Measurements from ENCODE around the gene PRRX2. TPM values are rescaled to one million over a fixed set of nuclear protein-coding genes. Genes with fewer than 3 reads are reported as not detected.

PRRX2 gene
- total RNA-seq, 1 experiment from 2014 or later: 12.7 TPM

GRCh38 chr9:129677456-129677855 is 12.0 kb downstream of the PRRX2 start:
- Histone ChIP-seq H3K27me3 (replicated peaks; ENCODE audit: insufficient read depth, low read depth, low read length, poor library complexity) (no peaks in the 10 kb centered on the region), H3K9me3 (ENCODE audit: low read depth, low read length, poor library complexity, severe bottlenecking) (no peaks in the 10 kb centered on the region), H3K4me3 (ENCODE audit: low read depth, low read length, poor library complexity, severe bottlenecking) (no peak overlapping the region), H3K4me1 (ENCODE audit: insufficient read depth, low read length, poor library complexity, severe bottlenecking) (no peaks in the 10 kb centered on the region), H3K27ac (ENCODE audit: low read depth, low read length, poor library complexity, severe bottlenecking) (no peak overlapping the region), H3K36me3 (ENCODE audit: insufficient read depth, low read length, poor library complexity, severe bottlenecking) (no peaks in the 10 kb centered on the region)
- POLR2A ChIA-PET (ENCODE audit: low non-redundant PET): interaction anchor here (0.5 kb wide), 1 partner anchor 37 kb away, joined by 3 read pairs; no protein-coding TSS in a partner anchor
- BruUV-seq (replicated peaks): no TSS peak
- intact Hi-C loops (cut with micrococcal nuclease; ENCODE audit: unreplicated experiment): no loop called here
- DNase-seq (ENCODE audit: low spot score): no peak
- TF ChIP-seq EZH2 (IDR thresholded peaks at IDR 0.05; ENCODE audit: borderline replicate concordance, low read depth, low read length, poor library complexity, severe bottlenecking): no peak
- TF ChIP-seq CTCF (conservative IDR thresholded peaks at IDR 0.05; ENCODE audit: low read depth, low read length): no peak
- CTCF ChIA-PET: interaction anchor here (0.7 kb wide), 1 partner anchor 113 kb away, joined by 5 read pairs; no protein-coding TSS in a partner anchor

DNA sequence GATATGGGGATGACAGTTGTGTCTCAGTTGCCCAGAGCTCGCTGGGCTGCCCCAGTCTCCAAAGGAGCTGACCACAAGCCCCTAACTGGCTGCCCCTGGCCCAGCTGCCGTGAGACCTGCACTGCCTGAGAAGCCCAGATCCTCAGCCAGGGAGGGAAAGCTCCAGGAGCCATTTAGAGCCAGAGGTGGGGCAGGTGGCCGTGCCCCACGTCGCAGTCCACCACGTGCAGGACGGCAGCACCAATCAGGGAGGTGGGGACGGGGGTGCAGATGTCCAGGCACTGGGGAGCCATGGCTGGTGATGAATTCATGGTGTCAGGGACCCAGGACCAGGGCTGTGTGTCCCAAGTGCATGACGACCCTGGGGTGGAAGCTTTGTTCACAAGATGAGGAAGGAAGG is 13.4 kb downstream of the PRRX2 start:
- intact Hi-C loops (cut with micrococcal nuclease; ENCODE audit: unreplicated experiment): no loop called here
- ChIA-PET CTCF (interaction anchor here (0.5 kb wide), 1 partner anchor 540 kb away, joined by 3 read pairs; no protein-coding TSS in a partner anchor), POLR2A (ENCODE audit: low non-redundant PET) (no interaction called here)
- no peaks in the 10 kb centered on the region for H3K36me3 ChIP-seq (ENCODE audit: insufficient read depth, low read length, poor library complexity, severe bottlenecking)
- no peak for DNase-seq (ENCODE audit: low spot score)
- no TSS peak for BruUV-seq (replicated peaks)
- no peaks in the 10 kb centered on the region for H3K4me1 ChIP-seq (ENCODE audit: insufficient read depth, low read length, poor library complexity, severe bottlenecking)
- no peak for TF ChIP-seq EZH2 (IDR thresholded peaks at IDR 0.05; ENCODE audit: borderline replicate concordance, low read depth, low read length, poor library complexity, severe bottlenecking)
- no peak for TF ChIP-seq CTCF (conservative IDR thresholded peaks at IDR 0.05; ENCODE audit: low read depth, low read length)
- H3K27me3 ChIP-seq (replicated peaks; ENCODE audit: insufficient read depth, low read depth, low read length, poor library complexity): no peaks in the 10 kb centered on the region
- H3K9me3 ChIP-seq (ENCODE audit: low read depth, low read length, poor library complexity, severe bottlenecking): no peaks in the 10 kb centered on the region
- no peak overlapping the region for H3K4me3 ChIP-seq (ENCODE audit: low read depth, low read length, poor library complexity, severe bottlenecking)
- H3K27ac ChIP-seq (ENCODE audit: low read depth, low read length, poor library complexity, severe bottlenecking): no peak overlapping the region

DNA sequence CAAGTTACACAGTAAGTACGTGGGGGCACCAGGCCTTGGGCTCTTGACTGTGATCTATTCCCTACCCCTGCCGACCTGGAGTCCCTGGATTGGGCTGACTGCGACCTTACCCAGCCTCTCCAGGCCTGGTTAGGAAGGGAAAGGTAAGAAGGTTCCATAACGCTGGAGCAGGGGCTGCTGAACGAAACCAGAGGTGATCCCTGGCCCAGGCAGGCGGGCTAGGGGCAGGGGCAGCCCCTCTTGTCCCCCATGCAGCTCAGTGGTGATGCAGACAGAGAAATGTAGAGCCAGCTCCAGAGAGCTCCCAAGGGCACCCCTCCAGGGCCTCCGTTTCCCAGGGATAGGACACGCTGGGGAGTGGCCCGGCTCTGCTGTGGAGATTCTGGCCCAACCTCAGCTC is 14.1 kb downstream of the PRRX2 start:
- H3K27me3 ChIP-seq (replicated peaks; ENCODE audit: insufficient read depth, low read depth, low read length, poor library complexity): no peaks in the 10 kb centered on the region
- DNase-seq (ENCODE audit: low spot score): no peak
- H3K9me3 ChIP-seq (ENCODE audit: low read depth, low read length, poor library complexity, severe bottlenecking): no peaks in the 10 kb centered on the region
- no peak overlapping the region for H3K27ac ChIP-seq (ENCODE audit: low read depth, low read length, poor library complexity, severe bottlenecking)
- POLR2A ChIA-PET (ENCODE audit: low non-redundant PET): no interaction called here
- no peaks in the 10 kb centered on the region for H3K4me1 ChIP-seq (ENCODE audit: insufficient read depth, low read length, poor library complexity, severe bottlenecking)
- intact Hi-C loops (cut with micrococcal nuclease; ENCODE audit: unreplicated experiment): no loop called here
- BruUV-seq (replicated peaks): no TSS peak
- CTCF ChIA-PET: no interaction called here
- H3K36me3 ChIP-seq (ENCODE audit: insufficient read depth, low read length, poor library complexity, severe bottlenecking): no peaks in the 10 kb centered on the region
- TF ChIP-seq CTCF (conservative IDR thresholded peaks at IDR 0.05; ENCODE audit: low read depth, low read length) (no peak), EZH2 (IDR thresholded peaks at IDR 0.05; ENCODE audit: borderline replicate concordance, low read depth, low read length, poor library complexity, severe bottlenecking) (no peak)
- no peak overlapping the region for H3K4me3 ChIP-seq (ENCODE audit: low read depth, low read length, poor library complexity, severe bottlenecking)
